Activated naive CD8-positive, alpha-beta T cell treated with anti-CD3 and anti-CD28 coated beads, Interleukin-2, amount 10 ng/mL, durations not matched to agents 7 days and 5 days (primary cell): ENCODE data around the gene DHRS4L2. TPM values are rescaled to one million over a fixed set of nuclear protein-coding genes. Genes with fewer than 3 reads are reported as not detected.
"Not testable (repeated sequence)": the region's sequence is repeated elsewhere in the genome, so short reads cannot be mapped to it uniquely, and the experiment has no call there.

ENCODE experiments used
- ATAC-seq: fragments of 150-1000 bp; cut with Tn5 transposase; one replicate; pipeline ENCODE4 v1.10.0; 2021; ENCODE audit warnings: low read depth, moderate library complexity
- POLR2A ChIA-PET: fragments of 350-600 bp; sonication (Branson Sonifier 250); formaldehyde crosslinking; loops from one replicate; lab custom pipeline; 2021; ENCODE audit warnings: antibody characterized with exemption; lab: Charles Lee
- DNase-seq: peaks from one replicate; pipeline ENCODE4 v3.0.0; 2021
- H3K27ac Mint-ChIP-seq: one replicate; pipeline ENCODE4 v1.8.0; 2022; ENCODE audit warnings: mild to moderate bottlenecking, mixed read lengths
- H3K27me3 Mint-ChIP-seq: one replicate; pipeline ENCODE4 v1.8.0; 2022; ENCODE audit warnings: mild to moderate bottlenecking, moderate library complexity, mixed read lengths
- H3K36me3 Mint-ChIP-seq: one replicate; pipeline ENCODE4 v1.8.0; 2021; ENCODE audit warnings: mild to moderate bottlenecking, mixed read lengths
- H3K4me1 Mint-ChIP-seq: one replicate; pipeline ENCODE4 v1.8.0; 2021; ENCODE audit warnings: mixed read lengths
- H3K4me3 Mint-ChIP-seq: one replicate; pipeline ENCODE4 v1.8.0; 2022; ENCODE audit warnings: mild to moderate bottlenecking, moderate library complexity, mixed read lengths
- H3K9me3 Mint-ChIP-seq: one replicate; pipeline ENCODE4 v1.8.0; 2021; ENCODE audit warnings: mixed read lengths
- total RNA-seq, 2 experiments: library from RNA; stranded (reverse); gene quantifications; one replicate each; pipeline ENCODE4 v1.2.3, GENCODE V29; 2021

Gene DHRS4L2
- total RNA-seq, 2 experiments from 2014 or later, result 17.7 to 20.9 TPM

DNA sequence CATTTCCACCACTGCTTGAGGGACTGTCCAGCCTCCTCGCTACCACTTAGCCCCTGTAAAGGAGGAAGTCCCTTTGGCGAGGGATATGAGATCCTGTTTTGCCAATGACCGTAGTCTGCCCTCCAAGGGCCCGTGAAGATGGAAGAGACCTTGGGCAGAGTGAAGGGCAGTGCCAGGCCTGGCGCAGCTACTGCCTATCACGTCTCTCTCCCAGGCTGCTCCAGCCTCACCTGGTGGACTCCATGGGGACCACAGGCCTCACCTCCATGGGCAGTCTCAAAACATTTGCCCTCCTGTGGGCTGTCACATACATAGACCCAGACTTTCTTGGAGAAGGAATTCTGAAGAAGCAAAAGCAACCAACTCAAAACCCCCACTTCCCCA lies 514 bp upstream of the DHRS4L2 start:
- H3K27me3 Mint-ChIP-seq, DNase-seq, H3K36me3 Mint-ChIP-seq, H3K9me3 Mint-ChIP-seq: not testable (repeated sequence)
- H3K27ac Mint-ChIP-seq, result peak overlapping the region; percentile 69
- peak; percentile 21 for ATAC-seq
- peaks cover 27% of the 10 kb centered on the region for H3K4me1 Mint-ChIP-seq
- POLR2A ChIA-PET, result interaction anchor here (0.6 to 1.2 kb wide), 4 partner anchors 93 to 722 kb away, joined by 3 to 5 read pairs (median 4); partner anchors contain the start of genes DCAF11 and NRL
- H3K4me3 Mint-ChIP-seq, result peak overlapping the region; percentile 80

DNA sequence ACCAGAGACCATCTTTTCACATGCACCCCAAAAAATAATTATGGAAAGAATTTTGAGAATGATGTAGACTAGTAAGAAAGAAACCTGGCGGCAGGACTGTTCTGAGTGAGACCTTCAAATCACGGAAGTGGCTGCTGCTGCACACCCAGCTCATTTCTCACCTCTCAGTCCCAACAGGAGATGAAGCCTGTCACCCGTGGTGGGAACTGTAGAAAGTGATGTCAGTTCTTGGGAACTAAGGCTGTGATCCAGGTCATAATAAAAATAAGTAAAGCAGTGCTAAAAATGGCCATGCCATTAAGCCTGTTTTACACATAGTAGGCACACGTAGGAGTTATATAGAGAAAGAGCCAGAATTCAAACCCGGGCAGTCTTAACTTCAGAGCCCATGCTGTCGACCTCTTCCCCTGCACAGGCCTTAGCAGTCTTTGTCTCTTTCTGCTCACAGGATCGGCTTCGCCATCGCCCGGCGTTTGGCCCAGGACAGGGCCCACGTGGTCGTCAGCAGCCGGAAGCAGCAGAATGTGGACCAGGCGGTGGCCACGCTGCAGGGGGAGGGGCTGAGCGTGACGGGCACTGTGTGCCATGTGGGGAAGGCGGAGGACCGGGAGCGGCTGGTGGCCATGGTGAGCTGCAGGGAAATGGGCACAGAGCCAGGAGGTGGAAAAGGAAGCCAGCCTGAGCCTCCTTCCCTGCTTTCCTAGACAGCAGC lies 1.2 kb downstream of the DHRS4L2 start:
- ATAC-seq, H3K27ac Mint-ChIP-seq, H3K36me3 Mint-ChIP-seq, H3K27me3 Mint-ChIP-seq, DNase-seq, H3K9me3 Mint-ChIP-seq, POLR2A ChIA-PET: not testable (repeated sequence)
- Mint-ChIP-seq H3K4me3 (peak overlapping the region; percentile 80), H3K4me1 (peaks cover 27% of the 10 kb centered on the region)

DNA sequence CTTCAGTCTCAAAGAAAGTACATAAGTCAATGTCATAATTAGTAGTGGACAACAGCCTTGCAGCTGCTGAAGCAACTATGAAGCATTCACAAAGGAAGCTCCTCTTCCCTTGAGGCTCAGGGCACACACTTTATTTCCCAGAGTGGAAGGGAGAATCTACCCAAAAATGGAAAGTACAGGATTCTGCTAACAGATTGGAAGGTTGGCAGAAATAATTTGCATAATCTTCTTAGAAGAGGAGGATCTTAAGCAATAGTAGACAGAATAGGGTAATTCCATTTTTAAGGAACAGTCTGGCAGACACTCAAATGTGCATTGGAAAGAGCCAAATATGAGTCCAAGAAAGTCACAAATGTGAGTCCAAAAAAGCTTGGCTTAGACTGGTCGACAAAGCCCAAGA lies 2.2 kb downstream of the DHRS4L2 start:
- H3K4me1 Mint-ChIP-seq, result peaks cover 25% of the 10 kb centered on the region
- H3K27ac Mint-ChIP-seq, H3K9me3 Mint-ChIP-seq, H3K4me3 Mint-ChIP-seq, H3K36me3 Mint-ChIP-seq, H3K27me3 Mint-ChIP-seq, POLR2A ChIA-PET, DNase-seq, ATAC-seq: not testable (repeated sequence)

DNA sequence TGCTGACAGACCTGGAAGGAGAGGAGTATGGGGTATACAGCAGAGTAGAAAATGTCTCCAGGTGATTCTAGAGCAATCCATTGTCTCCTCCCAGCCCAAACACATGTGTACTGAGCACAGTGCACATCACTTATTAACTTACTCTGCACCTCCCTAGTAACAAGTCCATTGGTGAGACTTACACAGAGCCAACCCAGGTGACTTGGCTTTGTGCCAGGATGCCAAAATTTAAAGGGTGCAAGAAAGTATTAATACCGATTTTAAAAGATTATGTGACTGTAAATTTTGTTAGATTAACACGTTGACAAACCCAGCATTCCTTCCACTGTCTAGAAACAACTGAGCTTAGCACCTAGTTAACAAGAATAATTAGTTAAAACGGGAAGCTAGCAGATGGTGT lies 4.3 kb downstream of the DHRS4L2 start:
- H3K36me3 Mint-ChIP-seq, H3K27ac Mint-ChIP-seq, H3K9me3 Mint-ChIP-seq, POLR2A ChIA-PET, ATAC-seq, H3K4me3 Mint-ChIP-seq, DNase-seq, H3K27me3 Mint-ChIP-seq: not testable (repeated sequence)
- peaks cover 12% of the 10 kb centered on the region for H3K4me1 Mint-ChIP-seq

DNA sequence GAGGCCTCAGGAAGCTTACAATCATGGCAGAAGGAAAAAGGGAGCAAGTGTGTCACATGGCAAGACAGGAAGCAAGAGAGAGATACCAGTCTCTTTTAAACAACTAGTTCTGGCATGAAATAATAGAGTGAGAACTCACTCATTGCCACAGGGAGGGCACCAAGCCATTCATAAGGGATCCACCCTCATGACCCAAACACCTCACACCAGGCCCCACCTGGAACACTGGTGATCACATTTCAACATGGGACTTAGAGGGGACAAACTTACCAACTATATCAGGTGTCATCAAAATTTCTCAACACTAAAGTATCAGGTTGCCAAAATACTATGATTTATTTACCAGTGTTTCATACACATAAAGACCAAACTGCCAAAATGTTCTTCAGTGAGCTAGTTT lies 7.3 kb downstream of the DHRS4L2 start:
- H3K27ac Mint-ChIP-seq, DNase-seq, POLR2A ChIA-PET, ATAC-seq, H3K36me3 Mint-ChIP-seq, H3K27me3 Mint-ChIP-seq, H3K4me3 Mint-ChIP-seq, H3K4me1 Mint-ChIP-seq, H3K9me3 Mint-ChIP-seq: not testable (repeated sequence)

DNA sequence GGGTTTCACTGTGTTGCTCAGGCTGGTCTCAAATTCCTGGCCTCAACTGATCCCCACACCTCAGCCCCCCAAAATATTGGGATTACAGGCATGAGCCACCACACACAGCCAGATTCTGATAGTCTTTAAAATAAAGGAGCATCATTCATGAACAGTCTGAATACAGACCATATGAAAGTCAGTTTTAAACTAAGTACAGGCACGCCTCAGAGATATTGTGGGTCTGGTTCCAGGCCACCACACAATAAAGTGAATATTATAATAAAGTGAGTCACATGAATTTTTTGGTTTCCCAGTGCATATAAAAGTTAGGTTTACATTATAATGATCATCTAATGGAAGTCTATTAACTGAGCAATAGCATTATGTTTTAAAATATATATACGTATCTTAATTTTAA lies 8.1 kb downstream of the DHRS4L2 start:
- H3K36me3 Mint-ChIP-seq, H3K9me3 Mint-ChIP-seq, H3K27ac Mint-ChIP-seq, DNase-seq, H3K4me3 Mint-ChIP-seq, POLR2A ChIA-PET, ATAC-seq, H3K27me3 Mint-ChIP-seq, H3K4me1 Mint-ChIP-seq: not testable (repeated sequence)

DNA sequence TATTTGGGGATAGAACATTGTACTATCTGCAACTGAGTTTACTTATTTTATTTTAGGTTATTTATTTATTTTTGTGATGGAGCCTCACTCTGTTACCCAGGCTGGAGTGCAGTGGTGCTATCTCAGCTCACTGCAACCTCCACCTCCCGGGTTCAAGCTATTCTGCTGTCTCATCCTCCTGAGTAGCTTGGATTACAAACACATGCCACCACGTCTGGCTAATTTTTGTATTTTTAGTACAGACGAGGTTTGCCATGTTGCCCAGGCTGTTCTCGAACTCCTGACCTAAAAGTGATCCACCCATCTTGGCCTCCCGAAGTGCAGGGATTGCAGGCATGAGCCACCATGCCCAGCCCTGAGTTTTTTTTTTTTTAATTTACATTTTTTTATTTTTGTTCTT lies 10.9 kb downstream of the DHRS4L2 start:
- H3K4me3 Mint-ChIP-seq, H3K4me1 Mint-ChIP-seq, H3K36me3 Mint-ChIP-seq, DNase-seq, H3K27ac Mint-ChIP-seq, H3K27me3 Mint-ChIP-seq, ATAC-seq, POLR2A ChIA-PET, H3K9me3 Mint-ChIP-seq: not testable (repeated sequence)

DNA sequence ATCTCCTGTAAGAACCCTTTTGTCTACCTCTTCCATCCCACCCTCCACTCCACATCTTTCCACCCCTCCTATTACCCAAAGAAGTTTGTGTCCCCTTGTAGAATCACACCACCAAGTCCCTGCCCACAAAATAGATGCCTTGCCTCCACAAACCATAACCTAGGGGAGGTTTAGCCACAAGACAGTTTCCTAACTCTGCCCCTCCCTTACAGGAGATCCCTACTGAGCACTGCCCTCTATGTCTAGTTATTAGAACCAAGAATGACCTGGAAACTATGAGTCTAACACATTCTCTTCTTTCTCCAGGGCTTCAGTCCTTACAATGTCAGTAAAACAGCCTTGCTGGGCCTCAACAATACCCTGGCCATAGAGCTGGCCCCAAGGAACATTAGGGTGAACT lies 12.3 kb downstream of the DHRS4L2 start:
- H3K27me3 Mint-ChIP-seq, ATAC-seq, H3K4me1 Mint-ChIP-seq, H3K36me3 Mint-ChIP-seq, H3K4me3 Mint-ChIP-seq, H3K9me3 Mint-ChIP-seq, DNase-seq, H3K27ac Mint-ChIP-seq, POLR2A ChIA-PET: not testable (repeated sequence)

DNA sequence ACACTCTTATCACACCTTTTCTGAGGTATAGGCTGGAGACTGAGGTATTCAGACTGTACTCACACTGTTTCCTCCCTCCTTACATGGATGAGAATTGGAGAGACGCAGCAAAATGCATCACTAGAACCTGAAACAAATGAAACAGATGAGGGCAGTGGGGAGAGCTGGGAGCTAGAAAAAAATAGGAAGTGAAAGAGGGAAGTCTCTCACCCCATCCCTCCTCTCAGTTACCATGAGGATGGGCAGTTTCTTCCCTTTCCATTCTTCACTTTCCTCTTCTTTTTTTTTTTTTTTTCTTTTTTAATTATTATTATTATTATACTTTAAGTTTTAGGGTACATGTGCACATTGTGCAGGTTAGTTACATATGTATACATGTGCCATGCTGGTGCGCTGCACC lies 12.9 kb downstream of the DHRS4L2 start:
- H3K4me3 Mint-ChIP-seq, ATAC-seq, H3K4me1 Mint-ChIP-seq, H3K36me3 Mint-ChIP-seq, H3K27ac Mint-ChIP-seq, DNase-seq, H3K9me3 Mint-ChIP-seq, POLR2A ChIA-PET, H3K27me3 Mint-ChIP-seq: not testable (repeated sequence)

DNA sequence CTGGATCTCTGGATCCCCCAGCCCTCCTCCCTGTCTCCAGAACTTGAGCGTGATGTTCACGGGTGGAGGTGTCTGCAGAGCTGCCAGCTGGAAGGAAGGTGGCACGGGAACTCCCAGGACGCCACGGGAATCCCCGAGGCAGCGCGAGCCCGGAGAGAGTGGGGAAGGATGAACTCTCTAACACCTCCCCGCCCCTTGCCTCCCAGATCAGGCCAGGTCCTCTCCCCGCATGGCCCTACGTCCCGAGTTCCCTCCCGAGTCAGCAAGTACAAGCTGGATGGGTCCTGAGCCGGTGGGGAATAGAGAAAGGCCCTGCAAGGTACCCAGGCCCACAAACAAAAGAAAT lies 17.7 kb downstream of the DHRS4L2 start:
- peaks cover 23% of the 10 kb centered on the region for H3K4me1 Mint-ChIP-seq
- DNase-seq, H3K9me3 Mint-ChIP-seq, H3K27ac Mint-ChIP-seq, H3K27me3 Mint-ChIP-seq, H3K36me3 Mint-ChIP-seq: not testable (repeated sequence)
- H3K4me3 Mint-ChIP-seq, result peak overlapping the region; percentile 52
- POLR2A ChIA-PET, result interaction anchor here (1.2 kb wide), 1 partner anchor 88 kb away, joined by 3 read pairs; no protein-coding TSS in a partner anchor
- ATAC-seq, result peak; percentile 33

DNA sequence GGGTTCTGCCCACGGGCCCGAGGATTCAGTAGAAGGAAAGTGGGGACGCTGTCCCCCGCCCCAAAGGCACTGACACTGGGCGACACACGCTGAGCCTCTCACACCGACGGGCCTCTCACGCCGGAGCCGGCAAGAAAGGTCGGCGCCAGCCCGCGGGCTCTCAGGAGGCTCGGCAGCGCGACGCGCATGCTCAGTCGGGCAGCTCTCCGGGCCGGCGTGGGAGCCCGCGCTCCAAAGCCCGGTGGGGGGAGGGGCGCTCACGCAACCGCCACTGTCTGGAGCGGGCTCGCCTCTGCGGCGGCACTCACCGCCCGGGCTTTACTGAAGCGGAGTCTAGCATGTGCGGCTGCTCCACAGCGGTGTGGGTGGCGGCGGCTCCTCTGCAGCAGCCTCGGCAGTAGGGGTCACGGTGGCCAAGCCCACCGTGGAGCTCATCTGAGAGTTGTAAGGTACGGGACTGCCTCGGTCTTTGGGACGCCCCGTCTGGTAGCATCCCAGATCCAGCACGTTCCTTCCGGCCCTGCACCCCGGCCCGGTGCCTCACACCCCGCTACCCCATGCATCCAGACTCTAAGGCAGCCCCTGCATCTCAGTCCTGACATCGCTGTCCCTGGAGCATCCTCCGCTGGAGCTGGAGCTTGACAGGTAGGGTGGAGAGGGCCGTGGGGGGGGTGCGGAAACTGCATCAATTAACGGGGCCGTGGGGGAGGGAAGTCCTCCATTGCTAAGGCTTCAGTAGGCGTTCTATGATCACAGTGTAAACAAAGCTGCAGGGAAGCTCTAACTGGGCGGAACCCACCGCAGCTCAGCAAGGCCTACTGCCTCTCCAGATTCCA lies 18.3 kb downstream of the DHRS4L2 start:
- H3K36me3 Mint-ChIP-seq, H3K9me3 Mint-ChIP-seq, H3K27me3 Mint-ChIP-seq: not testable (repeated sequence)
- Mint-ChIP-seq H3K27ac (peak overlapping the region; percentile 78), H3K4me1 (peaks cover 23% of the 10 kb centered on the region), H3K4me3 (peak overlapping the region; percentile 84)
- POLR2A ChIA-PET, result interaction anchor here (0.6 to 1.2 kb wide), 2 partner anchors 88 to 155 kb away, joined by 3 read pairs; no protein-coding TSS in a partner anchor
- peak; percentile 83 for DNase-seq
- peak; percentile 91 for ATAC-seq

DNA sequence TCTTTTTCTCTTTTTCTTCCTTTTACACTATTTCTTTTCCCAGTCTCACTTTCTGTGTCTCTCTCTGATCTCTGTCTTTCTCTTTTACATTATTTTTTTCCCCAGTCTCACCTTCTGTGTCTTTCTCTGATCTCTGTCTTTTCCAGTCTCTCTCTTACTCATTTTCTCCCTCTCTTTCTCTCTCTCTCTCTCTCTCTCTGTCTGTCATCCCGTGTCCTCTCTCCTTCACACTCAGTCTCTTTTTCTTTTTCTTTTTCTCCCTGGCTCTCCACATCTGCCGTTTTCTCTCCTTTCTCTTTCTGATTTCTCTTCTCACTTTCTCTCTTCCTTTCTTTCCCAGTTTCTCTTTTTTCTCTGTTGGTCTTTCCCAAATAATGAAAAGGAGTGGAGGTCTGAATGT lies 22.3 kb downstream of the DHRS4L2 start:
- Mint-ChIP-seq H3K36me3 (peaks cover 6% of the 10 kb centered on the region), H3K4me3 (peak overlapping the region; percentile 4), H3K27me3 (no peaks in the 10 kb centered on the region), H3K9me3 (no peaks in the 10 kb centered on the region), H3K4me1 (peaks cover 23% of the 10 kb centered on the region), H3K27ac (no peak overlapping the region)
- DNase-seq (no peak), ATAC-seq (no peak)
- POLR2A ChIA-PET, result no interaction called here

DNA sequence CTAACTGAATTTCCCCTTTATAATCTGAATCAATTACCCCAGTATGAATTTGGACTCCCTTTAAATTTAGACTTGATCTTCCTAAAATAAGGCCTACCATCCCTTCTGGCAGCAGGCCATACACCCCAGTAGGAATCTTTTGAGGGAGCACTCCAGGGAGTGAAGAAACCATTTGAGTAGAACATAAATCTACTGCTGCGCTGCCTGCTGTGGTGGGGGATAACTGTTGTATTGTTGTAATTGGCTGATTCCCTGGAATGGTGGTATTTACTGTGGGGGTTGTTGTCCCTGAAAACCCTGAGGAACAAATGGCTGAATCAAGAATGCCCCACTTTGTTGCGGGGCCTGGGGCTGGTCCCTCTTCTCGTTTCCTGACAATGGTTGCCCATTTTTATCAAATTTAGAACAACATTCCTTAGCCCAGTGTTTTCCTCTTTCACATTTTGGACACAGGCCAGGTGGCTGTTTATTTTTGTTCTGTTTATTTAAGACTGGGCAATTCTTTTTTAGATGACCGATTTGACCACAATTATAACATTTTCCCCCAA lies 24.1 kb downstream of the DHRS4L2 start:
- H3K9me3 Mint-ChIP-seq, POLR2A ChIA-PET: not testable (repeated sequence)

More for the DNA sequence above, 24.1 kb downstream of the DHRS4L2 start:
- not testable (repeated sequence) for ATAC-seq, H3K27ac Mint-ChIP-seq, H3K36me3 Mint-ChIP-seq, DNase-seq, H3K27me3 Mint-ChIP-seq, H3K4me3 Mint-ChIP-seq
- H3K4me1 Mint-ChIP-seq, result peaks cover 23% of the 10 kb centered on the region
